HG03064 (cell line): ENCODE results near the gene MIF4GD.

ENCODE experiments used
- ATAC-seq: cut with Tn5 transposase; IDR thresholded peaks from one replicate; pipeline ENCODE4 v1.9.1; 2021; ENCODE audit warnings: low read depth; ENCODE audit not compliant: unreplicated experiment

MIF4GD gene

GRCh38 chr17:75238020-75238580, 32.9 kb downstream of the MIF4GD start:
- no peak for ATAC-seq

- no peak for ATAC-seq
These were observed 33.7 kb downstream of the MIF4GD start for GRCh38 chr17:75237100-75238014.

GRCh38 chr17:75232786-75233185, 38.2 kb downstream of the MIF4GD start:
- no peak for ATAC-seq

GRCh38 chr17:75231741-75232464, 39.1 kb downstream of the MIF4GD start:
- ATAC-seq, result no peak

DNA sequence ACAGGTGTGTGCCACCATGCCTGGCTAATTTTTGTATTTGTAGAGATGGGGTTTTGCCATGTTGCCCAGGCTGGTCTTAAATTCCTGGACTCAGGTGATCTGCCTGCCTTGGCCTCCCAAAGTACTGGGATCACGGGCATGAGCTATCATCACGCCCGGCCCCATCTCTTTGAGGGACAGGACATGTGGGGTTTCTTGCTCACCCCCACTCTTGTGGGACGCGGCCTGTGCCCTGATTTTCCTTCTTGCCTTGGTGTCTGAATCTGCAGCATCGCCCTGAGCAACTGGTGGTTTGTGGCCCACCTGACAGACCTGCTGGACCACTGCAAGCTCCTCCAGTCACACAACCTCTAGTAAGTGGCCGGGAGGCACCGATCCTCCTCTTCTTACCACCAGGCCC, 40.0 kb downstream of the MIF4GD start:
- ATAC-seq, result no peak

- no peak for ATAC-seq
These were observed 42.2 kb downstream of the MIF4GD start for GRCh38 chr17:75228847-75229246.

DNA sequence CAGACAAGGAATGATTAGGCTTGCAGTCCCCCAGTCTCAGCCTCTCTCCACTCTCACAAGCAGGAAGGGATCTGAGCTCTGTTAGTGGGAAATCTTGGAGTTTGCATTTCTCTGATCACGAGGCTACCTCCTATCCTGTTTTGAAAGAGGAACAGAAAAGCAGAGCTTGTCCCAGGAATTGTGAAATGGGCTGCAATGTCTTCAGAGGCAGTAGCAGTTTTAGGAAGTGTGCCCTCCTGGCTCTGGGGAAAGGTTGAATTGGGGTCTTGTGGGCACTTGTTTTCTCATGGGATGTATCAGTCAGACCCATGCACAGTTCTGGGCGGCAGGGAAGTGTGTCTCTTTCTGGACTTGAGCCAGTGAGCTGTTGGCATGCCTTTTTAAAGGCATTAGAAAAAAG, 42.7 kb downstream of the MIF4GD start:
- no peak for ATAC-seq

GRCh38 chr17:75227729-75228128, 43.3 kb downstream of the MIF4GD start:
- no peak for ATAC-seq

DNA sequence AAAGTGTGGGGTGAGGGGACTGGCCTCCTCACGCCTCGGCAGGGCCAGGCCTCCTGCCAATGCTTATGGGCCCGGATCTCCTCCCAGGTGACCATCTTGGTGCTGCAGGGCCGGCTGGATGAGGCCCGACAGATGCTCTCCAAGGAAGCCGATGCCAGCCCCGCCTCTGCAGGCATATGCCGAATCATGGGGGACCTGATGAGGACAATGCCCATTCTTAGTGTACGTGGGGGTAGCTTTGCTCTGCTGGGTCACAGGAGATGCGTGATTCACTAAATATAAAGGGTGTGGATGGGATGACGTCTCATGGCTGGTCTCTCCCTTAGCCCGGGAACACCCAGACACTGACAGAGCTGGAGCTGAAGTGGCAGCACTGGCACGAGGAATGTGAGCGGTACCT, 46.0 kb downstream of the MIF4GD start:
- ATAC-seq, result no peak

- no peak for ATAC-seq
These were observed 51.2 kb downstream of the MIF4GD start for GRCh38 chr17:75219815-75220214.

GRCh38 chr17:75218131-75218530, 52.9 kb downstream of the MIF4GD start:
- no peak for ATAC-seq
